Measurements from ENCODE around the gene C1orf116.

DNA sequence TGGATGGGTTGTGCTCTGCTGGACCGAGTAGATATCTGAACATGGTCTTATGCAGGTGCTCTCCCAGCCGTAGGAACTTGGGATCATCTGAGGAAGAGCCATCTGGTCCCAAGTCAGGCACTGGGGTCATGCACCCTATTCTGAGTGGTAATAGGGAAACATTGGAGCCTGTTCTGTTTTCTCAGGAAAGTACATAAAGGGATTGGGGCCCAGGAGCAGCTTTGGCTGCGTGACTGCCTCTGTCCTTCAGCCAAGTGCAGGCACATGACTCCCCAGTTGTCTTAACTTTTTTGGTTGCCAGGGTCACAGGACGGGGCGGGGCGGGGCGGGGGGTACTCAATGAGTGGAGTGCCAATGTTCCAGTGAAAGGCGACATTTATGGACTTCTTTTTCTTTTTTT is 32.0 kb upstream of the C1orf116 start:
- TF ChIP-seq CTCF (IDR thresholded peaks at IDR 0.05), result no peak
- peak in 1 of 4 donors; percentile 10 for TF ChIP-seq POLR2A (IDR thresholded peaks at IDR 0.05)
- no peak for TF ChIP-seq POLR2AphosphoS5 (IDR thresholded peaks at IDR 0.05)
- no peak for TF ChIP-seq EP300 (IDR thresholded peaks at IDR 0.05)
